Epithelial cell of esophagus (primary cell): ENCODE data around the gene KRT33B.
"Not testable (repeated sequence)": the region's sequence is repeated elsewhere in the genome, so short reads cannot be mapped to it uniquely, and the experiment has no call there.

ENCODE experiments used
- DNase-seq: peaks from one replicate; pipeline ENCODE4 v3.0.0; 2010; ENCODE audit warnings: low read depth
- H3K4me3 ChIP-seq: 2 replicates; pipeline ENCODE4 v1.5.1; 2011; ENCODE audit warnings: mild to moderate bottlenecking, low read length, control low read depth
- CTCF ChIP-seq: IDR thresholded peaks from 2 replicates; pipeline ENCODE4 v1.5.1; 2011; ENCODE audit warnings: low read depth, mild to moderate bottlenecking, low read length, control low read depth, inconsistent platforms; ENCODE audit not compliant: insufficient read depth; ENCODE audit errors: missing control alignments

KRT33B gene

DNA sequence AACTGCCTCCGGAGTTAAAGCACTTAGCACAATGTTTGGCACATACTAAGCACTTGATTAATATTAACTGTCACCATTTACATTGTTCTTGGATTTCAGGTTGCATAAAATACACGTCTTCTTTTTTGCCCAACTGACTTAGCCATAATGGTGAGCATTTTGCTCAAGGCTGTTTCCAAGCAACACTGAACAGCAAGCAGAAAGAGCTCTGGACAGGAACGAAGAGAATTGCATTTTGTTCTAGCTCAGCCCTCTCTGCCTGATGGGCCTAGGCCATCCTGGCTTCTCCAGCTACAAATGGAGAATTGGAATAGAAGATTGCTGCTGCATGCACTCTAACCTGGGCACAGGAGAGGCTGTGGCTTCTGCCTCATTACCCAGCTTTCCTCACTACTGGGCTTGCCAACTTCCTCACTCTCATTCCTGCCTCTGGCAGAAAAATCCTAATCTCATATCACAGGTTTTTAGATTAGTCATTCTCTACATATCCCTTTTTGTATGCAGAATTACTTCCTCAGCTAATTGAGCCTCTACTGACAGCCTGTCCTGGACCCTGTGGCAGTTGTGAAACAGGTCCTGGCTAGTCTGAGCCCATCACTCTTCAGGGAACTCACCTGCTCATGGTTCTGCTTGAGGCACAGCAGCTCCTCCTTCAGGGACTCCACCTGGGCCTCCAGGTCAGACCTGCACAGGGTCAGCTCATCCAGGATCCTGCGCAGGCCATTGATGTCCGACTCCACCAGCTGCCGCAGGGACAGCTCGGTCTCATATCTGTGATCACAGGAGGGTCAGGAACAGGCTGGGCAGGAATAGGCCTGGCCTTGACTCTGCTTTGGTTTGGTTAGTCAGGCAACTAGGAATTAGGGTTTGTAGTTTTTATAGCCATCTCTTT is 21.5 kb downstream of the KRT33B start:
- H3K4me3 ChIP-seq = no peak overlapping the region
- peak; percentile 93 for DNase-seq
- no peak for TF ChIP-seq CTCF

DNA sequence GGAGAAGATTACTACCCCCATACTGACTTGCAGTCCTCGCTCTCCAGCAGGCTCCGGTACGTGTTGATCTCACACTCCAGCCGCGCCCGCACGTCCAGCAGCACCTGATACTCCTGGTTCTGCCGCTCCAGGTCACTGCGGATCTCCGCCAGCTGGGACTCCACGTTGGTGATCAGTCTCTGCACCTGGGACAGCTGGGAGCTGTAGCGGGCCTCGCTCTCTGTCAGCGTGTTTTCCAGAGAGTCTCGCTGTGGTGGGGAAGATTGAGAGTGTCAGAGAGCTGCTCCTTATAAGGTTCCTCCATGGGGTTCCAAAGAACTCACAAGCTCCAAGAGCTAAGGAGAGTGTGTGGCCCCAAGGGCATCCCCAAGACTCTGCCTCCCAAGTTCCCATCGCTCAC is 23.2 kb downstream of the KRT33B start:
- not testable (repeated sequence) for H3K4me3 ChIP-seq, DNase-seq

GRCh38 chr17:41345992-41346391 is 23.6 kb downstream of the KRT33B start:
- no peak for TF ChIP-seq CTCF
- no peak for DNase-seq
- no peak overlapping the region for H3K4me3 ChIP-seq

- H3K4me3 ChIP-seq = no peak overlapping the region
- TF ChIP-seq CTCF = no peak
- no peak for DNase-seq
Measured at GRCh38 chr17:41343029-41343428, 26.6 kb downstream of the KRT33B start.

DNA sequence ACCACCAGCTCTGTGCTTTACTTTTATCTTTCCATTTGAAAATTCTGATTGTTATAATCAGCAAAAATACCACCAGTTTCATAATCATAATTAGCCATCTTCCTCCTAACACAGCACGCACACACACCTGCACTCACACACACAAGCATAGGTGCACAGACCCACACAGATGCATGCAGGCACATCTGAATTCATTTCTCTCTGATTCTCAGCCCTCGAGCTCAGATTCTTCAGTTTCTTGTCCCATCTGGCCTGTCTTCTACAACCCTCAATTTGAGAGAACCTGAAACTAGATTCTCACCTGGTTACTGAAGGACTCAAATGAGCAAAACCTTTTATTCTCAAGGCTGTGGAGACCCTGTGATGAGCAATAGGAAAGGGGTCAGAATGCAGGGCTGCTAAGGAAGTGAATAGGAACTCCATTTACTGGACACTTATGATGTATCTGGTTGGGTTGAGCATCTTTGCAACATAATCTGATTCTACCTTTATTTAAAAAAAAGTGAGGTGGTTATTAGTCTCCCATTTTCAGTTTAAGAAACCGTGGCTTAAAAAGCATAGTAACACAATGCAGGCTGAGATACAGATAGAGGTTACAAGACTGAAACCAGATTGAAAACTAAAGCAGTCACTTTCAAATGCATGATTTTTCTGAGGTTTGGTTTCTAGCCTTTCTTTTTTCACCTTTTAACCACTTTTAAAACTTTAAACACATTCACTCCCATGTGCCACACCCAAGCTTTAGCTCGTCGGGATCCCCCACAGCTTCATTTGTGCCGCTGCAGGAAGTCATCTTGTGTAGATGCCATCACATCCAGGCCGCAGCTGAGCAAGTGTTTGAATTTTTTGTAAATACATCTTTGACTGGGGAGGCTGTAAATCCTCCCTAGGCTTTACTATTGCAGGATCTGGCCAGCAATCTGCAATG is 28.4 kb downstream of the KRT33B start:
- no peak for DNase-seq
- no peak for TF ChIP-seq CTCF
- H3K4me3 ChIP-seq = no peak overlapping the region

GRCh38 chr17:41340494-41340893 is 29.1 kb downstream of the KRT33B start:
- no peak for DNase-seq
- no peak for TF ChIP-seq CTCF
- no peak overlapping the region for H3K4me3 ChIP-seq

DNA sequence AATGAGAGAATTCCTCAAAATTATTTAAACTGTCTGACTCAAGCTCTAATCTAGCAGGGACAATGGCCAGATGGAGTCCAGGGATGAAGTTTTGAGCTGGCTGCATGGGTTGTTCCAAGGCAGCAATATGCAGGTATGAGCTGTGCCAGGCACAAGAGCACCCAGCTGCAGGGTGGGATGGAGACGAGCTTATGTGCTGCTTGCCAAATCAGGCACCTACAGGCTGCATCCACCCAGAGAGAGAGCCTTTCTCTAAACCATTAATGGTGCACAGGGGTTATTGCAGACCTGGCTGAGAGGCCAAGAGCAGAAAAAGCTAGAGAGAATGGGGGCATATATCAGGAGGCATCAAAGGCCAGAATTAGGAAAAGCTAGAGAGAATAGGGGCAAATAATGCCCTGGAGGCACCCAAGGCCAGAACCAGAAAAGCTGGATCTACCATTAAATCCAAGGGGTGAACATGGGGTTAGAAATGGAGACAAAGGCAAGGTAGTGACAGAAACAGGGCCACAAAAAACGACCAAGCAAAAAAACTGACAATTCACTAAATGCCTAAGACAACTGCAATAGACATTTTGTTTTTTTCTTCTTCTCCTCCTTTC is 29.9 kb downstream of the KRT33B start:
- no peak for TF ChIP-seq CTCF
- H3K4me3 ChIP-seq = no peak overlapping the region
- peak; percentile 32 for DNase-seq
